Measurements from ENCODE around the gene UBE2J1.
"Not testable (repeated sequence)": the region's sequence is repeated elsewhere in the genome, so short reads cannot be mapped to it uniquely, and the experiment has no call there.

The UBE2J1 gene

DNA sequence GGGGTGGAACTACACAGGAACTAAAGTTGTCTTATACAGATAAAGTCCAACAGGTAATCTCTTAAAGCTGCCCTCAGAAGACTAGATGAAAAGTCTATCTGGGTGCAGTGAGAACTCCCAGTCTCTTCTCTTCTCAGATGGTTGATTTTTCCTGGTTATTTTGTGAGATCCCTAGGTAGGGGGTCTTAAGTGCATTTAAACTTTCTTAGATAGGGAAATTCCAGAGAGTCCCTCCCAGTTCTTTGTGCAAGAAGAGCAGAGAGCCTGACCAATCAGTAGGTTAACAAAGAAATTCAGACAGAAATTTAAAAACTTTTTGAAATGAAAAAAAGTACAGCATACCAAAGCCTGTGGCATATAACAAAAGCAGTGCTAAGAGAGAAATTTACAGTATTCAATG is 35.5 kb downstream of the UBE2J1 start:
- DNase-seq: no peak

DNA sequence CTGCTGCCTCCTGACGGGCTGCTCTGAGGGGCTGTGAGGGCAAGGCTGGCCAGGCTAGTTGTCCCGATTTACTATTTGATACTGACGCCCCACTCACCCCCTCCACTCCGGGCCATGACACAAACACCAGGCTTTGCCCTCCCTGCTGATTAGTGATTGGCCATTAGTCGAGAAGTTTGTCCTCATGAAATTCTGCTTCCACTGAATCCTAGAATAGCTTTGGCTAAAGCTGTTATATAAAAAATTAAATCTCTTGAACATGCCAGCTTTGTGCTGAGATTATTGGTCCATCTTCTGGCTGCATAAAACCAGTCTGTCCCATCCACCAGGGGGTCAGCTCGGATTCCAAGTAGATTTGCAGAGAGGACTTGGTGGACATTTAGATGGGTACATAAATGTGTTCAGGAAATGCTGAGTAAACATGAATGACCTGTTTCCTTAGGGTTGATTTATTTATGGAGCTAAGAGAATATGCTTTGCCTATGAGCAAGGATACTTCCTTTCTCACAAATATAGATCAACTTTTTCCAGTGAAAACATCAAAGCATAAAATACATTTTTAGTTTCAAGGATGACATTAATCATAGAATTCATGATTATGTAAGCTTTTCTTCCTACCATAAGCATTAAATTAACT is 37.2 kb downstream of the UBE2J1 start, which contains the start of gene GABRR2:
Gene GABRR2, minus strand, starts transcription at position 51 of the 637 bp plus-strand sequence. CDS start 134 bp downstream, outside the sequence.
- no peak for DNase-seq

DNA sequence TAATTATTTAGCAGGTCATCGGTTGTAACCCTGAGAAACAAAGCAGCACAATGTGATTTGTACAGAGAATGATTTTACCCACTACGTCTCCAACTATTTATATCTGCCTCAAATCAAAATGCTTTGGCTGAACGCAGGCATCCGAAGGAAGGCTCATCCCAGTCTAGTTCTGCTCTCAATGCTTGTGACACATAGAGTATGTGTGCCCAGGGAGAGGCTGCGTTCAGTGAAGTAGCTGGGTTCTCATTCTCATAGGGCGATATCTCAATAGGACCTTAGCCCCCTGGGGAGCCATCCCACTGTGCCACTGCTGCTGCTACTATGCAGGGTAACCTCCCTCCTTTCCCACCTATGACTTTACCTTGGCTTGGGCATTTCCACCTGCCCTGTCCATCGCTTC is 37.8 kb downstream of the UBE2J1 start:
- no peak for DNase-seq

DNA sequence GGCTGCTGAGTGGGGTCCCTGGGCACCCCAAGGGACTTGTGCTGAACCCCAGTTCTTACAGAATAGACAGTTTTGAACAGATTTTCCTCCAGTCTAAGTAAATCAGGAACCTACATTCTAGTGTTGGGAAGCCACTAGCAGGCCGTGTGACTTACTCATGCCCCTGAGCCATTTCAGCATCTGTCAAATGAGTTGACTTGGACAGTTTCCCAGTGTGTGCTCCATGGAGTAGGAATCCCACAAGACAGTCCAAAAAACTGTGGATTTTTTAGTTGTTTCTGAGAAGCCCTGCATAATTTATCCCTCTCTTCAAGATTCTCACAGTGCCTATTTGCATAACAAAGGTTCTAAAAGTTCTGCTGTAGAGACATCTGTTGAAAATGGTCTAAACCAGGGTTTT is 39.5 kb downstream of the UBE2J1 start:
- DNase-seq: no peak

DNA sequence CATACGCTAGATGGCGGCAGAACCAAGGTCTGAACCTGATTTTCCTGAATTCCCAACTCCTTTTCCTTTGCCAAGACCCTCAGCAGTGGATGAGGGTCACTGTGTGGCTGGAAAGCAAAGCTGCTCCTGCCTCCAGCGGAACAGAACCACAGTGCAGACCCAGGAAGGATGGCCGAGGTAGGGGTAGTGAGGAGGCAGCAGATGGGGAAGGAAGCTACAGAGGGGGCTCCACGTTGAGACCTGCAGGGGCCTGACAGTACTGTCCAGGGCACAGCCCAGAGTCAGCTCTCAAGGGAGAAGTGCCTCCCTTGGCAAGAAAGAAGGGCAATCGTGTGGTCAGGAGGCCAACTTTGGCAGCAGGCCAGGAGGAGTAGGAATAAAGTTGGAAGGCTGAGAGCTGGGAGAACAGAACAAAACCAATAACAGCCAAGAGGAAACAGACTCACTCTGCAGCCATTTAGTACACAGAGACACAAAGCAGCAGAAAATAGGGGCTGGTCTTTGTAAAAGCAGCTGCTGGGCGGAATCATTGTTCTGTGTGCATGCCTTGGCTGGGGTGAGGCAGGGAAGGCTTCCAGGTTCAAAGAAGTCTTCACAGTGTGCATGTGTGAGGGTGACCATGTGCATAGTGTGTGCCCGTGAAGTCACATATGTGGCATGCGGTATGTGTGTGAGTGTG is 40.5 kb downstream of the UBE2J1 start:
- no peak for DNase-seq

DNA sequence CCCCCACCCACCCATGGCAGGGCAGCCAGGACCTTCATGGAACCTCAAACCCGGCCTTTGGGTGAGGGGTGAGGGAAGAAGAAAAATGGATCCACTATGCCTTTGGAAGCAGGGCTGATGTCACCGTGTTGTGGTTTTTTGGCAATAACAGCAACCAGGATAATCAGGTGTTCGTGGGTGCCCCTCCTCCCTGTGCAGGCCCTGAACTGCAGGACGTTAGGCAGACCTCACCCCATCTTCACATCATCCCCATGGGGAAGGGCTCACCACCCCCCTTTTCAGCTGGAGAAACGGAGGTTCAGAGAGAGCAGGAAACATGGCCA is 41.0 kb downstream of the UBE2J1 start:
- DNase-seq: no peak

DNA sequence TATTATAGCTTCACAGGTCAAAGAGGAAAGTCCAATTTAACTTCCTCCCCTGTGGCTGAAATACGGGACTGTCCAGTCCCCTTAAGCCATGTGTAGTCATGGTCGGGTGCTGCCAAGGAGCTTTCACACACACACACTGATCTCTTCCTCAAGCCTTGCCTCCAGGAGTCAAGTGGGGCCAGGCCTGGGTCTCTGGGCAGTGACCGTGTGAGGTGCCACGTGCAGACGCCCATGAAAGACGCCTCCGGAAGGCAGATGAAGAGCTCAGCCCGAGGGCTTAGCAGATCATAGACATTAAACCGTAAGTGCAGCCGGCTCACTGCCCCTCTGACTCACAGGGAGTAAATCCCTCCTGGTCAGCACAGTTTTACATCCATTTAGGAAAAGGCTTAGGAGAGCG is 41.6 kb downstream of the UBE2J1 start:
- no peak for DNase-seq

DNA sequence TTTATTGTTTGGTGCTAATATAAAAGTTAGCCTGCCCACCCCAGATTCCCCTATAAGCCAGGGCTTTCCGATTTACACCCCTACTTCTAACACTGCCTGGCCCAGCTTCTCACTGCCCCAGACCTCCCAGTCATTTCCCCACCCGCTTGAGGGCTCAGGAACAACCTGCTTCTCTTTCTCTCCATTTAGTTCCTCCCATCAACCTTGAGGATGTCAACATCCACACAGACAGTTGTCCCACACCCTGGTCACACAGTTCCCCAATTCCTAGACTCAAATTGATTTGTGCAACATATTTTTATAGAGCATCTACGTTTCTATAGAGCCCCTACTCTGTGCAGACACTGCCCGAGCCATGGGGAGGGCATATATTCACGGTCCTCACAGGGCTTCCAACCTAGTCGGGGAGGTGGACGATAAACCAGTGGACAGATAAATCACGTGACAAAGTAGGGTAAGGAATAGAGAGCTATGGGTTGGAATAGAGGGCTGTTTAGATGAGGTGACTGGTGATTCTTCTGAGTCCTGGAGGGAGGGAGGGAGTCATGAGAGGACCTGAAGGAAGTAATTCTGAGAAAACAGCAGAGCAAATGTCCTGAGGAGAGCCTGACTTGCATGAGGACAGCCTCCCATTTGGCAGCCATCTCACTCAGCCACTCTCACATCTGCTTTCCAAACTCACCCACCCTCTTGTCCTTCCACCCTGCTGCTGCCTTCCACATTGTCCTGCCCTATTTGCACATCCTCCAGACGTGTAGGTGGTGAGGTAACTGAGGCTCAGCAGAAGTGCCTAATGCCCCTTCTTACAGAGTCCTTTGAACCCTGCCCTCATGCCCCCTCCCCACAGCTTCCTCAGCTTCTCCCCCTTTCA is 43.8 kb downstream of the UBE2J1 start:
- DNase-seq: no peak

DNA sequence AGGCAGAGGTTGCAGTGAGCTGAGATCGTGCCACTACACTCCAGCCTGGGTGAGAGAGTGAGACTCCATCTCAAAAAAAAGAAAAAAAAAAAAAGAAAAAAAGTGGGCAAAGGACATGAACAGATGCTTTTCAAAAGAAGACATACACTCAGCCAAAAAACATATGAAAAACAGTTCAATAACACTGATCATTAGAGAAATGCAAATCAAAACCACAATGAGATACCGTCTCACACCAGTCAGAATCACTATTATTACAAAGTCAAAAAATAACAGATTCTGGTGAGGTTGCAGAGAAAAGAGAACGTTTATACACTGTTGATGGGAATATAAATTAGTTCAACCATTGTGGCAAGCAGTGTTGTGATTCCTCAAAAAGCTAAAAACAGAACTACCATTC is 48.0 kb downstream of the UBE2J1 start:
- DNase-seq: not testable (repeated sequence)

DNA sequence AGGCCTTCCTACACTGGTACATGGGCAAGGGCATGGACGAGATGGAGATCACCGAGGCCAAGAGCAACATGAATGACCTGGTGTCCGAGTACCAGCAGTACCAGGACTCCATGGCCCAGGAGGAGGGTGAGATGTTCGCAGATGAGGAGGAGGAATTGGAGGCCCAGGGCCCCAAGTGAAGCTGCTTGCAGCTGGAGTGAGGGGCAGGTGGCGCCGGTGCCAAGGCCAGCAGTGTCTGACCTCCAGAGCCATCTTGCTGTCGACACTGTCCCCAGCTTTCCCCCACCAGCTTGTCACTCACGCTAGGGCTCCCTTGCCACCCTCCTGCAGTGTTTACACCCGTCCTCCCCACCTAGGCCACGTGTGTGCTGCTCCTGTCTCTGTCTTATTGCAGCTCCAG is 49.6 kb downstream of the UBE2J1 start:
- DNase-seq: no peak

DNA sequence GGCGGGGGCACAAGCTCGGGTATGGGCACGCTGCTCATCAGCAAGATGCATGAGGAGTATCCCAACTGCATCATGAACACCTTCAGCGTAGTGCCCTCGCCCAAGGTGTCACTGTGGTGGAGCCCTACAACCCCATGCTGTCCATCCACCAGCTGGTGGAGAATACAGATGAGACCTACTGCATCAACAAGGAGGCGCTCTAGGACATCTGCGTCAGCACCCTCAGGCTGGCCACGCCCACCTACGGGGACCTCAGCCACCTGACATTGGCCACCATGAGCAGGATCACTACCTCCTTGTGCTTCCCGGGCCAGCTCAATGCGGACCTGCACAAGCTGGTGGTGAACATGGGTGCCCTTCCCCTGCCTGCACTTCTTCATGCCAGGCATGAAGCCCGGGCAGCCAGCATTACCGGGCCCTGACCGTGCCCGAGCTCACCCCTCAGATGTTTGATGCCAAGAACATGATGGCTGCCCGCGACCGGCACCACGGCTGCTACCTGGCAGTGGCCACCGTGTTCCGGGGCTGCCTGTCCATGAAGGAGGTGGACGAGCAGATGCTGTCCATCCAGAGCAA is 50.2 kb downstream of the UBE2J1 start:
- no peak for DNase-seq

DNA sequence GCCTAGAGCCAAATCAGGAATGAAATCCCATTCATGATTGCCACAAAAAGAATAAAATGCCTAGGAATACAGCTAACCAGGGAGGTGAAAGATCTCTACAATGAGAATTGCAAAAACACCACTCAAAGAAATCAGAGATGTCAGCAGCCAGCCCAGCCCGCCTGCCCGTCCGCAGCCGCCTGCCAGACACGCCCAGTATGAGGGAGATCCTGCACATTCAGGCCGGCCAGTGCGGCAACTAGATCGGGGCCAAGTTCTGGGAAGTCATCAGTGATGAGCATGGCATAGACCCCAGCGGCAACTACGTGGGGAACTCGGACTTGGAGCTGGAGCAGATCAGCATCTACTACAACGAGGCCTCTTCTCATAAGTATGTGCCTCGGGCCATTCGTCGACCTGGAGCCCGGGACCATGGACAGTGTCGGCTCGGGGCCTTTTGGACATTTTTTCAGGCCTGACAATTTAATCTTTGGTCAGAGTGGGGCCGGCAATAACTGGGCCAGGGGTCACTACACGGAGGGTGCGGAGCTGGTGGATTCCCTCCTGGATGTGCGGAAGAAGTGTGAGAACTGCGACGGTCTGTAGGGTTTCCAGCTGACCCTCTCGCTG is 50.8 kb downstream of the UBE2J1 start:
- DNase-seq: no peak

DNA sequence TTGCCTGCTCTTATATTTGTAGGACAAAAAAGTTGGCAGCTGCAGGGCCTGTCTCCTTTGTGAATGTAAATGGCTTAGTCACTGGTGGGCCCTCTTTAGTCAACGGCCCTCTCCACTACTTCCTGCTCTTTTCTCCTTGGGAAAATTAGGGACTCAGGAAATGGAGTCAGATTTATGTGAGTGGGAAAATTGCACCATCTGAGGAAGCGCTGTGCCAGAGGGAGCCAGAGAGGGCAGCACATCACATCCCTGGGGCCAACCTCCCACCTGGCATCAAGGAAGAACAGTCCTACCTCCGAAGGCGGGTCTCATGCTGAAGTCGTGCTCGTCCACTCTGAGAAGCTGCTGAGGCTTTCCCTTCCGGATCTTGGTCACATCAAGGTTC is 53.1 kb downstream of the UBE2J1 start:
- no peak for DNase-seq

DNA sequence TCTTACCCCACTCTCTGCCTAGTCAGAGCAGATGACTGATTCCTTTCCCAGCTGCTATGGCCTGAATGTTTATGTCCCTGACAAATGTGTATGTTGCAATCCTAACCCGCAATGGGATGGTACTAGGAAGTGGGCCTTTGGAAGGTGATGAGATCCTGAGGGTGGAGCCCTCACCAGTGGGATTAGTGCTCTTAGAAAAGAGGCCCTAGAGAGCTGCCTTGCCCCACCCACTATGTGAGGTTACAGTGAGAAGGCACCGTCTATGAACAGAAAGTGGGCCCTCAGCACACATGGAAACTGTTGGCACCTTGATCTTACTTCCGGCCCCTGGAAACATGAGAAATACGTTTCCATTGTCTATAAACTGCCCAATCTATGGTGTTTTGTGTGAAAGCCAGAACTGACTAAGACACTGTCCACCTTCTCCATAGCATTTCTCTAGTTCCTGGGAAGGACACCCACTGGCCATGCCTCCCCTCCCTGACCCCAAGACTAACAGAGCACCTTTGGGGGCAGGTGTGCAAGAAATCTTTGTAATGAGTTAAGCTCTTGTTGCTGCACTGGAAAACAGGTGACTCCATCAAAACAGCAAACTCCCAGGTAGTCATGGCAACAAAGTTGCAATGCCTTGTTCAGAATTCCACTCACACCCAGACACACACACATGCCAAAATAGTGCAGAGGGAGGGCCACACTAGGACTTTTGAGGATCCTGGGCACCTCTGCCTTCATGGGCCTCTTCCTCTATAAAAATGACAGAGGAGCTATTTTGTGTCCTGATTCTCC is 53.6 kb downstream of the UBE2J1 start:
- peak in 4 of 5 donors; percentile 35 to 79 (median 49) for DNase-seq

DNA sequence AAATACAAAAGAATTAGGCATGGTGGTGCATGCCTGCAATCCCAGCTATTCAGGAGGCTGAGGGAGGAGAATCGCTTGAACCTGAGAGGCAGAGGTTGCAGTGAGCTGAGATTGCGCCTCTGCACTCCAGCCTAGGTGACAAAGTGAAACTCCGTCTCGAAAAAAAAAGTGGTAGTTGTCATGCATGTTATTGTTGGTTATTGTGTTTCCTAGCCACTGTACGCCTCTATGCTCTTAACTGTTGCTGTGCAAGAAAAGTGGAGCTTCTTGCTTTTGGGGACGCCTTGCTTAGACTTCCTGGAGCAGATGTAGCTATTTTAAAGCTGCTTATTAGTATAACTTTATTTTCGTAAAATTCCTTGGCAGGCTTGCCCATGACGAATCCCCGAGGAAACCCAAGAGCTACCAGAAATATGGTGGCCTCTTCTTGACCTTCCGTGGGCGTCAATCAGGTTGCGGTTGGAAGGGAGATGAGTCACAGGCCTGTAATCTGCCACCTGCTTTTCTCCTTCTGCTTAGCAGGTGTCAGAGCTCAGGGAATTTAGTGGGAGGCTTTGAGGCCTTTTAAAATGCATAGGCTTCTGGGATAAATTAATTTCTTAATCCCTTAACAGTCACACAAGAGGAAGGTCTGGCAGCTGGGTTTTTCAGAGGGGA is 54.7 kb downstream of the UBE2J1 start:
- peak in 4 of 5 donors; percentile 27 to 81 (median 55) for DNase-seq

DNA sequence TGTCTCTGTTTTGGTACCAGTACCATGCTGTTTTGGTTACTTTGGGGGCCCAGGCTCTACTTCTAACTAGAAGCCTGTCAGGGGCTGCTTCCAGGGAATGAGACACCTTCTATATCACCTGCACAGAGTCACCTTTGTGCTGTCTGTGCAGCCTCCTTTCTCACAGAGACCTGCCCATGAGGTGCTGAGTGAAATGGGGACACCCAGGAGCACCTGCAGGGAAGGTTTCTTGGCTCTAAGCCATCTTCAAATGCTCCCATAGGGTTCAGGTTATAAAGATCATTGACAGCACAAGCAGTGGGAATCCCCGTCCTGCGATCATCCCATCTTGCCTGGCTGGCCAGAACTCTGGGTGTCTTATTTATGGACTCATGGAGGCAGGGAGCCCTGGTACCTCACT is 56.5 kb downstream of the UBE2J1 start:
- DNase-seq: no peak

DNA sequence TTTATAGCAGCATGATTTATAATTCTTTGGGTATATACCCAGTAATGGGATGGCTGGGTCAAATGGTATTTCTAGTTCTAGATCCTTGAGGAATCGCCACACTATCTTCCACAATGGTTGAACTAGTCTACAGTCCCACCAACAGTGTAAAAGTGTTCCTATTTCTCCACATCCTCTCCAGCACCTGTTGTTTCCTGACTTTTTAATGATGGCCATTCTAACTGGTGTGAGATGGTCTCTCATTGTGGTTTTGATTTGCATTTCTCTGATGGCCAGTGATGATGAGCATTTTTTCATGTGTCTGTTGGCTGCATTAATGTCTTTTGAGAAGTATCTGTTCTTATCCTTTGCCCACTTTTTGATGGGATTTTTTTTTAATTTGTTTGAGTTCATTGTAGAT is 57.4 kb downstream of the UBE2J1 start:
- DNase-seq: not testable (repeated sequence)

DNA sequence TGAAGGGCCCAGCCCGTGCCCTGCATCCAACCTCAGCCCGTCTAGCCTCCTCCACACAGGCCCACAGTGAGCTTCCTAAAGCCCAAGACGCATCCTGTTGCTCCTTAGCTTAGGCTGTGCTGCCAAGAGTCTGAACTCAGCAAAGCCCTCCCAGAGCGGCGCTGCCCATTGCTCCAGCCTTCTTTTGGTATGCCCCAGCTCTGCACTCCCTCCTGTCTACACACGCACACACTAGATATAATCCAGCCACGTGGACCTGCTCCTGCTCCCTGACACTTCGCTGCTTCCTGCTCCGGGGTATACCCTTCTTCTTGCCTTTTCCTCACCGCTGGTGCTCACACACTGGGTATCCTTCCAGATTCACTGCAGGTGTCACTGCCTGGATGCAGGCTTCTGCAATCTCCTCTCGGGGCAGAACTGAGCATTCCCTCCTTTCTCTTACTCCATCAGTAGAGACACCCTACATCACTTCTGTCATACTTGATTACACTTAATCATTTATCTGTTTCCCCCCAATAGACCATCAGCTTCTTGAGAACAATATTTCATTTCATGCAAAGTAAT is 61.2 kb downstream of the UBE2J1 start:
- no peak for DNase-seq

DNA sequence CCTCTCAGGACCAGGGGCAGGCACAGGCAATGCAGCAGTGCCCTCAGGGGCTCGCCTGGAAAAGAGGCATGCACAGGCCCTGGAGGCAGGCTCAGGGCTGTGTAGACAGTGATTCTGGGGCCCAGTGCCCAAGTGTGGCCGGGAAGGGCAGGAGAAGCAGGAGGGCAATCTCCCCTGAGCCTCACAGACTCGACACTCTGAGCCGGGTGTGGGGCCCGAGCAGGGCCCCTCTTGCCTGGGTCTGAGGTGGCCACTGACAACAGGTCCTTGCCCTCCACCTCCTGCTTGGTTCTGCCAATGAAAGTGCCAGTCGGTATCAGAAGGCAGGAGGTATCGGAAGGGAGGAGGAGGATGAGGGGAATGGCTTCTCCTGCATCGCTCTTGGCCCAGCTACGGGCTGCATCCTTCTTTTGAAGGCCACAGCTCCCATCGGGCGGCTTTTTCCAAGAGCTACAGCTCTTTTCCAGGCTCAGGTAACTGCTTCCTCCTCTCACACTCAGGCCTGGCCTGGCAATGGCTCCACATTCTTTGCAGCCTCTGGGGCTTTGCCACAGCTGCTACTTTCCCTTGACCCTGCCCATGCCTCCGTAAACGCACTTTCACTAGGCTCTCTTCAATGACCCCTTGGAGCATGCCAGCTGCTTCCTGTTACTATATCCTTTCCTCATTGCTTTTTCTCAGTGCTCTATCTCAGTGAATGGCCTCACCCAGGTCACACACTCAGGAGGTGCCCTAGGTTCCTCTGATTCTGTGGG is 61.9 kb downstream of the UBE2J1 start:
- DNase-seq: no peak

DNA sequence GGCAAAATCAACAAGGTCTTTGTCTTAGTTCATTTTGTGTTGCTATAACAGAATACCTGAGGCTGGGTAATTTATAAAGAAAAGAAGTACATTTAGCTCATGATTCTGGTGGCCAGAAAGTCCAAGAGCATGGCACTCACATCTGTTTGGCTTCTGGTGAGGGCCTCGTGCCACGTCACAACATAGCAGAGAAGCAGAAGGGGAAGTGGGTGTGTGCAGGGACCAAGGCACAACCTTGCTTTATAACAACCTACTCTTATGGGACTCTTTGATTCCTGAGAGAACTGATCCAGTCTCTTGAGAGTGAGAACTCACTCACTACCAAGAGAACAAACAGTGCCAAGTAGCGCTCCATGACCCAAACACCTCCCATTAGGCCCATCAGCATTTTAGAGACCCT is 62.8 kb downstream of the UBE2J1 start:
- DNase-seq: no peak
